Esophagus muscularis mucosa (tissue), 4 donors: ENCODE measurements around the gene PDE6H. TPM values are rescaled to one million over a fixed set of nuclear protein-coding genes. Genes with fewer than 3 reads are reported as not detected.

Experiments used
- DNase-seq: peaks from one replicate; pipeline ENCODE4 v3.0.0-alpha.2; 2017; ENCODE audit errors: extremely low spot score
- H3K27ac ChIP-seq, 4 donors: fragments of 200-600 bp; sonication (generic); replicated peaks in 1 of 4; 1 replicate in 3 of 4; 2 replicates in 1 of 4; pipeline ENCODE4 v1.5.1; 2016 to 2019; ENCODE audit warnings: mild to moderate bottlenecking in 1 of 4
- H3K27me3 ChIP-seq, 4 donors: fragments of 200-600 bp; sonication (generic); one replicate each; pipeline versions ENCODE4 v1.5.1 to v1.6.0; 2016 to 2019
- H3K36me3 ChIP-seq, 4 donors: fragments of 200-600 bp; sonication (generic); one replicate each; pipeline ENCODE4 v1.5.1; 2016 to 2019
- H3K4me1 ChIP-seq, 4 donors: fragments of 200-600 bp; sonication (generic); one replicate each; pipeline ENCODE4 v1.5.1; 2016 to 2019
- H3K4me3 ChIP-seq, 4 donors: fragments of 200-600 bp; sonication (generic); 1 replicate in 2 of 4; 2 replicates in 2 of 4; pipeline ENCODE4 v1.5.1; 2016 to 2019; ENCODE audit warnings: mild to moderate bottlenecking in 4 of 4, moderate library complexity in 1 of 4
- H3K9me3 ChIP-seq, 4 donors: fragments of 200-600 bp; sonication (generic); 1 replicate in 3 of 4; 2 replicates in 1 of 4; pipeline ENCODE4 v1.5.1; 2016 to 2019
- CTCF ChIP-seq, 3 experiments: fragments of 200-600 bp in 2 of 3; fragments of 450-650 bp in 1 of 3; sonication (generic) in 2 of 3; IDR thresholded peaks; one replicate each; pipeline ENCODE4 v1.5.1; 2017 to 2019; ENCODE audit warnings: antibody characterized with exemption in 3 of 3, mild to moderate bottlenecking in 2 of 3, moderate library complexity in 1 of 3
- EP300 ChIP-seq: sonication (generic); formaldehyde crosslinking; IDR thresholded peaks from one replicate; pipeline ENCODE4 v1.6.1; 2017; ENCODE audit warnings: antibody characterized with exemption
- POLR2A ChIP-seq: fragments of 450-650 bp; IDR thresholded peaks from one replicate; pipeline ENCODE4 v1.6.1; 2017; ENCODE audit warnings: antibody characterized with exemption, moderate library complexity, mild to moderate bottlenecking, low read depth
- POLR2AphosphoS5 ChIP-seq, 2 donors: sonication (generic); formaldehyde crosslinking; IDR thresholded peaks; one replicate each; pipeline ENCODE4 v1.6.1; 2017; ENCODE audit warnings: antibody characterized with exemption in 2 of 2
- WGBS: methylation state at CpG from one replicate; pipeline ENCODE4 v1.1.5; 2018; 5-methylcytosine and 5-hydroxymethylcytosine counted together
- intact Hi-C: fragments of 100-400 bp; cut with DNase I; formaldehyde crosslinking; loops from one replicate; pipeline ENCODE4 v1.15.1; 2023
- total RNA-seq, 4 donors: library from RNA; depleted of rRNA; stranded (reverse); fragments of >200 nt; gene quantifications; one replicate each; pipeline versions ENCODE4 v1.1.0 to v1.2.1, GENCODE V29; 2016

Gene PDE6H
- total RNA-seq, 4 donors from 2014 or later: not detected

- Histone ChIP-seq H3K4me3 (no peak overlapping the region), H3K27ac (no peak overlapping the region), H3K4me1 (no peaks in the 10 kb centered on the region), H3K36me3 (no peaks in the 10 kb centered on the region), H3K27me3 (no peaks in the 10 kb centered on the region), H3K9me3 (no peaks in the 10 kb centered on the region)
- no peak for DNase-seq
- WGBS: 51% methylated on average over 3 of the region's 3 CpGs
- TF ChIP-seq POLR2A: no peak
- TF ChIP-seq EP300: no peak
- intact Hi-C loops: no loop called here
These were observed 4.4 kb upstream of the PDE6H start for GRCh38 chr12:14968478-14968877.

GRCh38 chr12:14970473-14970872, 2.4 kb upstream of the PDE6H start:
- H3K4me1 ChIP-seq: no peaks in the 10 kb centered on the region
- no peak for DNase-seq
- no peaks in the 10 kb centered on the region for H3K27me3 ChIP-seq
- 59% methylated on average over 4 of the region's 4 CpGs for WGBS
- H3K9me3 ChIP-seq: no peaks in the 10 kb centered on the region
- H3K4me3 ChIP-seq: no peak overlapping the region
- H3K36me3 ChIP-seq: no peaks in the 10 kb centered on the region
- intact Hi-C loops: no loop called here
- H3K27ac ChIP-seq: no peak overlapping the region
- TF ChIP-seq EP300 (no peak), POLR2A (no peak), POLR2AphosphoS5 (IDR thresholded peaks at IDR 0.05) (no peak), CTCF (IDR thresholded peaks at IDR 0.05) (no peak)

GRCh38 chr12:14974633-14975032, 1.8 kb downstream of the PDE6H start:
- Histone ChIP-seq H3K27ac (no peak overlapping the region), H3K9me3 (no peaks in the 10 kb centered on the region), H3K36me3 (no peaks in the 10 kb centered on the region), H3K4me1 (no peaks in the 10 kb centered on the region), H3K27me3 (no peaks in the 10 kb centered on the region), H3K4me3 (no peak overlapping the region)
- 91% methylated on average over 3 of the region's 3 CpGs for WGBS
- TF ChIP-seq CTCF (IDR thresholded peaks at IDR 0.05) (no peak), POLR2A (no peak), EP300 (no peak), POLR2AphosphoS5 (IDR thresholded peaks at IDR 0.05) (no peak)
- intact Hi-C loops: no loop called here
- no peak for DNase-seq

GRCh38 chr12:14975457-14975856, 2.6 kb downstream of the PDE6H start:
- WGBS: 70% methylated on average over 4 of the region's 4 CpGs
- intact Hi-C loops: no loop called here
- DNase-seq: no peak
- H3K4me1 ChIP-seq: no peaks in the 10 kb centered on the region
- H3K27ac ChIP-seq: no peak overlapping the region
- no peaks in the 10 kb centered on the region for H3K36me3 ChIP-seq
- TF ChIP-seq EP300 (no peak), POLR2AphosphoS5 (IDR thresholded peaks at IDR 0.05) (no peak), CTCF (IDR thresholded peaks at IDR 0.05) (no peak), POLR2A (no peak)
- H3K4me3 ChIP-seq: no peak overlapping the region
- H3K9me3 ChIP-seq: no peaks in the 10 kb centered on the region
- no peaks in the 10 kb centered on the region for H3K27me3 ChIP-seq

- Histone ChIP-seq H3K9me3 (no peaks in the 10 kb centered on the region), H3K27me3 (no peaks in the 10 kb centered on the region), H3K4me1 (no peaks in the 10 kb centered on the region), H3K4me3 (no peak overlapping the region), H3K27ac (no peak overlapping the region), H3K36me3 (no peaks in the 10 kb centered on the region)
- WGBS: 83% methylated on average over 3 of the region's 3 CpGs
- DNase-seq: no peak
- intact Hi-C loops: no loop called here
- no peak for TF ChIP-seq POLR2A
- TF ChIP-seq CTCF (IDR thresholded peaks at IDR 0.05): no peak
- TF ChIP-seq EP300: no peak
- TF ChIP-seq POLR2AphosphoS5 (IDR thresholded peaks at IDR 0.05): no peak
These were observed 3.8 kb downstream of the PDE6H start for GRCh38 chr12:14976658-14977057.
